Endothelial cell of umbilical vein (primary cell): ENCODE measurements around the gene CGNL1.

Source experiments
- EZH2 ChIP-seq: IDR thresholded peaks from 2 replicates; pipeline ENCODE4 v1.6.1; 2012; ENCODE audit warnings: borderline replicate concordance, low read depth, mild to moderate bottlenecking, moderate library complexity, low read length, inconsistent platforms; ENCODE audit not compliant: severe bottlenecking
- FOS ChIP-seq: IDR thresholded peaks from 2 replicates; pipeline ENCODE4 v1.6.1; 2011; ENCODE audit warnings: mild to moderate bottlenecking, low read length, moderate library complexity, borderline replicate concordance; ENCODE audit not compliant: insufficient read depth
- GATA2 ChIP-seq: IDR thresholded peaks from 2 replicates; pipeline ENCODE4 v1.7.0; 2011; ENCODE audit warnings: low read depth, mild to moderate bottlenecking, moderate library complexity, mixed read lengths, low read length; ENCODE audit not compliant: insufficient read length, insufficient read depth
- MAX ChIP-seq: IDR thresholded peaks from 2 replicates; pipeline ENCODE4 v1.6.1; 2011; ENCODE audit not compliant: insufficient read depth, insufficient read length
- MYC ChIP-seq: IDR thresholded peaks from one replicate; pipeline ENCODE4 v1.6.1; 2011; ENCODE audit warnings: mild to moderate bottlenecking, low read depth, low read length
- POLR2A ChIP-seq: IDR thresholded peaks from 2 replicates; pipeline ENCODE4 v1.6.1; 2012; ENCODE audit warnings: low read depth, mild to moderate bottlenecking, control low read depth, low read length
- POLR2AphosphoS5 ChIP-seq: IDR thresholded peaks from 2 replicates; pipeline ENCODE4 v1.6.1; 2012; ENCODE audit warnings: low read depth, mild to moderate bottlenecking, control low read depth, low read length, moderate library complexity; ENCODE audit not compliant: insufficient read depth
- TF ChIP-seq, protein P1 (sequence below), 2 donors: IDR thresholded peaks; 1 replicate in 1 of 2; 2 replicates in 1 of 2; pipeline ENCODE4 v1.5.1; 2011; ENCODE audit warnings: low read length in 2 of 2, mild to moderate bottlenecking in 2 of 2, moderate library complexity in 2 of 2, control low read depth in 1 of 2, inconsistent platforms in 1 of 2, low read depth in 1 of 2; ENCODE audit not compliant: insufficient read depth in 1 of 2; ENCODE audit errors: extremely low read depth in 1 of 2

DNA sequence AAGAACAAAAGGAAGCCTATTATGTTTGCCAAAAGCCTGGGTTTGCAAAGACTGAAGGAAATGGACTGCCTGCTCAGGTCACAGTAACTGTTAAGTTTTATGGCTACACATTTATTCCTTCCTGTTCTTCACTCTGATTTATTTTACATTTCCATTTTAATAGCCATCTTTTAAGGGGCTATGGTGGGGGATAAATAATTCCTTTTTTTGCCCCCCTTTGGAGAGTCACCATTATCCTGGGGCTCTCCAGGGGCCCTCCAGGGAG, 161.9 kb downstream of the CGNL1 start:
- TF ChIP-seq, protein P1, sequence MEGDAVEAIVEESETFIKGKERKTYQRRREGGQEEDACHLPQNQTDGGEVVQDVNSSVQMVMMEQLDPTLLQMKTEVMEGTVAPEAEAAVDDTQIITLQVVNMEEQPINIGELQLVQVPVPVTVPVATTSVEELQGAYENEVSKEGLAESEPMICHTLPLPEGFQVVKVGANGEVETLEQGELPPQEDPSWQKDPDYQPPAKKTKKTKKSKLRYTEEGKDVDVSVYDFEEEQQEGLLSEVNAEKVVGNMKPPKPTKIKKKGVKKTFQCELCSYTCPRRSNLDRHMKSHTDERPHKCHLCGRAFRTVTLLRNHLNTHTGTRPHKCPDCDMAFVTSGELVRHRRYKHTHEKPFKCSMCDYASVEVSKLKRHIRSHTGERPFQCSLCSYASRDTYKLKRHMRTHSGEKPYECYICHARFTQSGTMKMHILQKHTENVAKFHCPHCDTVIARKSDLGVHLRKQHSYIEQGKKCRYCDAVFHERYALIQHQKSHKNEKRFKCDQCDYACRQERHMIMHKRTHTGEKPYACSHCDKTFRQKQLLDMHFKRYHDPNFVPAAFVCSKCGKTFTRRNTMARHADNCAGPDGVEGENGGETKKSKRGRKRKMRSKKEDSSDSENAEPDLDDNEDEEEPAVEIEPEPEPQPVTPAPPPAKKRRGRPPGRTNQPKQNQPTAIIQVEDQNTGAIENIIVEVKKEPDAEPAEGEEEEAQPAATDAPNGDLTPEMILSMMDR (IDR thresholded peaks at IDR 0.05; ENCODE audit: extremely low read depth in 1 of 2, insufficient read depth in 1 of 2, low read depth in 1 of 2, low read length in 2 of 2), result no peak
- TF ChIP-seq FOS (no peak), EZH2 (no peak), POLR2AphosphoS5 (no peak), POLR2A (no peak), MAX (no peak), GATA2 (no peak), MYC (no peak)
